GM18526 (cell line): Measurements from ENCODE around the gene METTL8.

Experiments used
- POLR2A ChIP-seq: IDR thresholded peaks from 3 replicates; pipeline ENCODE4 v1.6.1; 2011; ENCODE audit not compliant: insufficient read length; ENCODE audit errors: extremely low read depth

Gene METTL8

DNA sequence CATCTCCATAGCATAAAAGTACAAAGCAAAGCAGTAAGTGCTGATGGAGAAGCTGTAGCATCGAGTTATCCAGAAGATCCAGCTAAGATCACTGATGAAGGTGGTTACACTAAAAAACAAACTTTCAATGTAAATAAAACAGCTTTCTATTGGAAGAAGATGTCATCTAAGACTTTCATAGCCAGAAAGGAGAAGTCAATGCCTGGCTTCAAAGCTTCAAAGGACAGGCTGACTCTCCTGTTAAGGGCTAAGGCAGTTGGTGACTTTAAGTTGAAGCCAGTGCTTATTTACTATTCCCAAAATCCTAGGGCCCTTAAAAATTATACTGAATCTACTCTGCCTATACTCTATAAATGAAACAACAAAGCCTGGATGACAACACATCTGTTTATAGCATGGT is 44.0 kb downstream of the METTL8 start:
- no peak for TF ChIP-seq POLR2A

DNA sequence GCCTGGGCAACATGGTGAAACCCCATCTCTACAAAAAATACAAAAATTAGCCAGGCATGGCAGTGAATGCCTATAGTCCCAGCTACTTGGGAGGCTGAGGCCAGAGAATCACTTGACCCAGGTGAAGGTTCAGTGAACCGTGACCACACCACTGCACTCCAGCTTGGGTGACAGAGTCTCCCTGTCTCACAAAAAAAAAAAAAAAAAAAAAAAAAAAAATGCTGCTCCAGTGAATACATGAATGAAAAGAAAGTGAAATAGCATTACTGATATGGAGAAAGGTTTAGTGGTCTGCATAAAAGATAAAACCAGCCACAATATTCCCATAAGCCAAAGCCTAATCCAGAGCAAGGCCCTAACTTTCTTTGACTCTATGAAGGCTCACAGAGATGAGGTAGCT is 44.5 kb downstream of the METTL8 start:
- TF ChIP-seq POLR2A, result no peak

DNA sequence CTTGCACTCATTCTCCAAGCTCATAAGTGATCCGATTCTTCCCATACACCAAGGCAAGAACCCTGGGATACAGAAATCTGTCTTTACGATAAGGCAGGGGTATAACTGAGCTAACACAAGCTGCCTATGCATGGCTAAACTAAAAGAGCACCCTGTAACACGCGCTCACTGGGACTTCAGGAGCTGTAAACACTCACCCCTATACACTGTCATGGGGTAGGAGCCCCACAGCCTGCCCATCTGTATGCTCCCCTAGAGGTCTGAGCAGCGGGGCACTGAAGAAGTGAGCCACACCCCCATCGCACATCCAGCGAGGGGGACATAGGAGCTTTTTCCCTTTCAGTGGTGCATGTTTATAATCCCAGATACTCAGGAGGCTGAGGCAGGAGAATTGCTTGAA is 46.7 kb downstream of the METTL8 start:
- no peak for TF ChIP-seq POLR2A

GRCh38 chr2:171386627-171387026 is 47.2 kb downstream of the METTL8 start:
- TF ChIP-seq POLR2A, result no peak

DNA sequence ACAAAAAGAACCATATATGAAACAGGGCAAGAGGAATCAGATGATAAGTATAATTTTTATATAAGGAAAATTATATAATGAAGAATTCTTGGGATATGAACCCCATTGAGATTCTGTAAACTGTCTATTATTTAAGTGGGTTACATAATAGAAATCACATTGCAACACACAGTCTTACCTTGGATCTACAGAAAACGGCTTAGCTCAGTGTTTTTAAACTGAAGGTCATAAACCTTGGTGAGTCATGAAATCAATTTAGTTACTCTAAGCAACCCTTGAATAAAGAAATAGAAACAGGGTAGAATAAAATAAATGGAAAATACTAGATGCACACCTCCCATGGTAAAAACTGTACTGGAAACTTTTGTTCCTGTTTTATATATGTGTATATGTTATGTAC is 50.7 kb downstream of the METTL8 start:
- no peak for TF ChIP-seq POLR2A

GRCh38 chr2:171367692-171368091 is 66.1 kb downstream of the METTL8 start:
- no peak for TF ChIP-seq POLR2A

DNA sequence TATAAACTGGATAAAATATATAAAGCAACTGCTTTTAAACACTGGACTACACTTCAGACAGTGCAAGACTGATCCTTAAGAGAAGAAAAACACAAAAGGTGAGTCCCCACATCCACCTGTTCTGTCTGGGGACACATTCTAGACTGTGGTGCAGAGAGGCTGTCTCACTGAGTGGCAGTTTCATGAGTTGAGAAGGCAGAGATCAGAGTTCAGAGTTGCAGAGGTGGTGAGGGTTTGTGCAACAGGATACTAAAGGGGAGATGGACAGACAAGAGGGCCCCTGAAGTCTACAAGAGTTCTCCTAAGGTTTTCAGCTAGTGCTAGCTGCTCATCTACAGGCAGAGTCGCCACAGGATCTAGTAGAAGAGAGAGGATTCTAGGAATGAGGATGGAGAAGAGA is 68.0 kb downstream of the METTL8 start:
- TF ChIP-seq POLR2A, result no peak

GRCh38 chr2:171365232-171365631 is 68.6 kb downstream of the METTL8 start:
- TF ChIP-seq POLR2A, result no peak

- no peak for TF ChIP-seq POLR2A
These were observed 71.4 kb downstream of the METTL8 start for GRCh38 chr2:171362396-171362795.

GRCh38 chr2:171360905-171361304 is 72.9 kb downstream of the METTL8 start:
- TF ChIP-seq POLR2A, result no peak

- TF ChIP-seq POLR2A, result no peak
These were observed 85.7 kb downstream of the METTL8 start for GRCh38 chr2:171348056-171348455.

- TF ChIP-seq POLR2A, result no peak
These were observed 86.2 kb downstream of the METTL8 start for GRCh38 chr2:171347591-171348032.

DNA sequence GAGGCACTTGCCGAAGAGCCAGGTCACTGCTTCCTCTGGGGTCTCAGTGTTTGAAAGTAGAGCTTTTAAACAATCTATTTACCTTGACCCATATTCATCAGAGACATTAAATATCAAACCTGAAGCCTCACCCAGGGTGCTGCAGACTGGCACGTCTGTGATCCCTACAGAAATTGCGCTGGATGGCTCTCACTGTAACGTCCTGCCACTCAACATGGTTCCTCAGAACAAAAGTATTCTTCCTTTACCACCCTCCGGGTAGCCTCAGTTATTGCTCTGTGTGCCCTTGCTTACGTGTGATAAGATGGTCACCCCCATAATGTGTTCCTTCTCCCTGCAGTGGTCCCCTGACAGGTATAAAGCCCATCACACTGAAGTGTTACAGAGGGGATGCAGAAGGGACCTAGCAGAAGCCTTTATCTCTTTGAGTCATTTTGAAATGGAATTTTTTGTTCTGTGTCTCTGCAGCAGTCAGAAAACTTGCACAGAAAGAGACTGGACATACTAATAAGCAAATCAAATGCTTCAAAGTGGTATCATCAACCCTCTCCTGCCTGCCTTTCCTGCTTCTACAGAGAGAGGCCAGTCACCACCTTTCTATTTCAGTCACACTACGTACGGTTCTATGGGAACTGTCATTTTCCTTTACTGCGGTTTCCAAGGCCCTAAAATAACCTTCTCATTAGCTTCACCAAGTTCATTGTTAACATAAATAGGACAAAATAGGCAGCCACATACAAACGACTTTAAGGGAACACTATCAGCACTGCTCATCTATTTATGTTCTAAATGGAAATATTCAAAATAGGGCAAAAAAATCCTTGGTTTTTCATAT is 86.8 kb downstream of the METTL8 start:
- no peak for TF ChIP-seq POLR2A

DNA sequence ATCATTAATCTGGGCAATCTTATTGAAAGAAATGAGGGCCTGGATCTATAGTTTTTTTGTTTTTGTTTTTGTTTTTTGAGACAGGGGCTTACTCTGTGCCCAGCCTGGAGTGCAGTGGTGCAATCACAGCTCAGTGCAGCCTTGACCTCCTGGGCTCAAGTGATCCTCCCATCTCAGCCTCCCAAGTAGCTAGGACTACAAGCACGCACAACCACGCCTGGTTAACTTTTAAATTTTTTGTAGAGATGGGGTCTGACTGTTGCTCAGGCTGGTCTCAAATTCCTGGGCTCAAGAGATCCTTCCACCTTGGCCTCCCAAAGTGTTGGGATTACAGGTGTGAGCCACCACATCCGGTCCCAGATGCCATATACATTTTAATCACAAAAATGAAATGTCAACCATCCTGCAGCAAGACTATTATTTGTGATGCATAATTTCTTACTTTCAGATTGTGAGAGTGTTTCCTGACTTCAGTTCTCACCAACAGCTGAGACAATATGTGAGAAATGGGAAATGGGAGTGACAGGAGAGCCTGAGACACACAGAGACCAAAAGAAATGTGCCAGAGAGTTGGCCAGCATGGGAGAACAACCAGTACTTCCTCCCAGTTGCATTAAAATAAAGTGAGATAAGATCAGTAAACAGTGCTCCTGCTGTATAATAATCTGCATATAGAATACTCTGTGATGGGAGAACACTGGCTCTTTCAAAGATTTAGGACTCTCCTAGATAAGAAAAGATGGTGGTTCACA is 87.6 kb downstream of the METTL8 start:
- no peak for TF ChIP-seq POLR2A

GRCh38 chr2:171344182-171344581 is 89.6 kb downstream of the METTL8 start:
- TF ChIP-seq POLR2A, result no peak

GRCh38 chr2:171342067-171342413 is 91.8 kb downstream of the METTL8 start:
- no peak for TF ChIP-seq POLR2A
